M059J (cell line): ENCODE results near the gene COLQ. TPM values are rescaled to one million over a fixed set of nuclear protein-coding genes. Genes with fewer than 3 reads are reported as not detected.
"Not testable (repeated sequence)": the region's sequence is repeated elsewhere in the genome, so short reads cannot be mapped to it uniquely, and the experiment has no call there.

Experiments used
- DNase-seq: peaks from one replicate; pipeline ENCODE4 v3.0.0-alpha.2; 2012; ENCODE audit warnings: low read depth
- total RNA-seq: library from RNA; depleted of rRNA; stranded (reverse); fragments of >200 nt; shearing (Covaris generic); gene quantifications from 2 replicates; pipeline ENCODE4 v1.2.3, GENCODE V29; 2014

COLQ gene
- total RNA-seq, 1 experiment from 2014 or later: 0.27 TPM

DNA sequence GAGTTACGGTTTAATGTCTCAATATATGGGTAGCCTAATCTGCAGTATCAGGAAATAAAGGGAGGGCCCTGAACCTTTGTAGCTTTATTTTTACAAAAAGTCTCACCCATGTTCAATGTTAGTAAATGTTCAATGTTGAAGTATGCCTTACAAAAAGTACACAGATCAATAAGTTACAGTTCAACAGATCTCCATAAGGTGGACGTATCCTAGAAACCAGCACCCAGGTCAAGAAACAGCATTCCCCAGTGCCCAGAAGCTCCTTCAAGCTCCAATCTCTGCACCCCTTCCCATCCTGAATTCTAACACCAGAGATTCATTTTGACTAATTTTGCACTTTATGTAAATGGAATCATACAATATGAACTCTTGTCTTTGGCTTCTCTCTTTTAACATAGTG is 31.3 kb downstream of the COLQ start:
- no peak for DNase-seq

DNA sequence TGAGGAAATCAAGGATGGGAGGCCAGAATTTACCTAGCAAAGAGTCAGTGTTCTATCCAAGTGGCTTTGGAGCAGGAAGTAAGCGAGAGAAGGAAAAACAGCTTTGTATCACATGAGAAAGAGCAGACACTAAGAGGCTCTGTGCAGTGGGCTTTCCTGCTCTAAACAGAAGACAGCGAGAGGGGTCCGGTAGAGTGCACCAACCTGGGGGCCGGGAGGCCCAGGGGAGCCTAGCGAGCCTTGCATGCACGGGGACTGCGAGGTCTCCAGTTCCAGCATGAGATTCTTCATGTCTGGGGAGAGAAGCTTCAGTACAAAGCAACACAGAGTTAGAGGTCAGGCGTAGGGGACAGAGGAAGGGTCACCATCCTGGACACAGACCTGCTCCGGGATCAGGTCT is 33.5 kb downstream of the COLQ start:
- DNase-seq: no peak

DNA sequence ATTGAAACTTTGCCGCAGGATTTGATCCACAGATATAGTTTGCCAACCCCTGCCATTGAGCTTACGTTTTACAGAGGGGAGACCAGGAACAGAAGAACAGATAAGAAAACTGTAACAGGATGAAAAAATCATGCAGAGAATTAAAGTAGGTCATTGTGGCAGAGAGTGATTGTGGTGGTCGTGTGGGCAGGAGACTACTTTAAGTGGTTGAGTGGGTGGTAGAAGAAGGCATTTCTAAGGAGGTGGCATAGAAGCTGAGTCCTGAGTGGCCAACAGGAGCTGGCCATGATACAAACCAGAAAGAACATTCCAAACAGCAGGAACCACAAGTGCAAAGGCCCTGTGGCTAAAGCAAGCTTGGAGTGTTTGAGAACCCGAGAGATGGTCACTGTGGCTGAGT is 34.5 kb downstream of the COLQ start:
- no peak for DNase-seq

DNA sequence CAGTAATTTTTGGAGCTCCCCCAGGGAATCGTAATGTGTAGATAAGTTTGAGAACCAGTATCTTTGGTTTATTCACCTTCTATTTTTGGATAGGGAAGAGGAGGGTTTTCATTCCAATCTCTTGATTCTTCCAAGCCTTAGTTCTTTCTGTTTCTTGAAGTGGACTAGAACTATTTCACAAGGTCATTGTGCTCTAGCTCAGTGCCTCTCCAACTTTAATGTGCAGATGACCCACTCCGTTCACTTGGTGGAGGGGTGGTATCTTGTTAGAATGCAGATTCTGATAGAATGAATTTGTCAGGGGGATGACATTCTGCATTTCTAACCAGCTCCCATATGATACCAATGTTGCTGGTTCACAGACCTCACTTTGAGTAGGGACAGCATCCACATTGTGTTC is 35.5 kb downstream of the COLQ start:
- no peak for DNase-seq

DNA sequence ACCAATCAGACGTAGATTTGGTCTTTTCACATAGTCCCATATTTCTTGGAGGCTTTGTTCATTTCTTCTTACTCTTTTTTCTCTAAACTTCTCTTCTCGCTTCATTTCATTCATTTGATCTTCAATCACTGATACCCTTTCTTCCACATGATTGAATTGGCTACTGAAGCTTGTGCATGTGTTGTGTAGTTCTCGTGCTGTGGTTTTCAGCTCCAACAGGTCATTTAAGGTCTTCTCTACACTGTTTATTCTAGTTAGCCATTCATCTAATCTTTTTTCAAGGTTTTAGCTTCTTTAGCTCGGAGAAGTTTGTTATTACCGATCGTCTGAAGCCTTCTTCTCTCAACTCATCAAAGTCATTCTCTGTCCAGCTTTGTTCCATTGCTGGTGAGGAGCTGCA is 37.0 kb downstream of the COLQ start:
- not testable (repeated sequence) for DNase-seq

DNA sequence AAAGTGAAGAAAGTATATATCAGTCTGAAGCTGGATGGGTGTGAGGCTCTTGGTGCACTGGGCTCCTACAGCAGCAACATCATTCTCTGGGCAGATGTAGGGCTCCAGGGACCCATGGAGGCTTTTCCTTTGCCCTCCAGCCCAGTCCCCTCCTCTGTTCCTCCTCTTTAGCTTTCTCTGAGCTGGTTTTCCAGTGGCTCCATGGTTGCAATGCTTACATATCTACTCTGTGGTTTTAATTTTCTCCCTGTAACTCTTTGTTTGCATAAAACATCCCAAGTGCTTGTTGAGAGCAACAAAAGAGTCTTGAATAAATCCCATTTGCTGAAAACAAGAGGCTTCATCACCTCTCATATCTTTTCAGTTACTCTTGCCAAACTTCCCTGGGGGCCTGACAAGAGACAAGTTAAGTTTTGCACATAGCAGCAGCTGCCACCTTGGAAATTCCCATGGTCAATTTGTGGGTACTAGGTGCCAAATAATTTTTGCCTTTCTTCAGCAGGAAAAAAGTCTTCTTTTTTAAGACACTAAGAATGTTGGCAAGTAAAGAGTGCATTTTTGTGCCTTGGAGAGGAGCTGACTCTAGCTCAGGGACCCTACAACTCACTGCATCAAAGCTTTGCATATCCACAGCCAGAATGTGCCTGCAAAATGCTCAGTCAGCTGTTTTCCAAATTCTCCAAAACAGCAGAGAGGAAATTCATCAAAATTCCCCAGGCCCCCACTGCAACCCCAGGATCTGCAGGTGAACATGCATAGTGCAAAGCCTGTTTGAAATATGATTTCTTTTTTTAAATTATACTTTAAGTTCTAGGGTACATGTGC is 41.9 kb downstream of the COLQ start:
- no peak for DNase-seq

DNA sequence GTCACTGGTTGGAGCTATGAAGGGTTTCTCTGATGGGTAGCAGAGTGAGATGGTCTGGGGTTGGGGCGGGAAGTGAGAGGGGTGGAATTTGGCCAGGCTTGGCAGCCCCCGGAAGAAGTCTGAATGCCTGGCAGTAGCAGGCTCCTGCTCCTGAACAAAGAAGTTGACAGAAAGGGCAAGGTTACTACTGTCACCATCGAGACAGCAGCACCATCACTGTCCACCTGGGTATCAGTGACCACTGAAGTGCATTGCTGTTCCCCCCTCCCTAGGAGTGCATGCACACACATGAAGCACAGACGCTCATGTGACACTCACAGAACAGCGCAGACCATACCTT is 42.9 kb downstream of the COLQ start:
- DNase-seq: no peak

DNA sequence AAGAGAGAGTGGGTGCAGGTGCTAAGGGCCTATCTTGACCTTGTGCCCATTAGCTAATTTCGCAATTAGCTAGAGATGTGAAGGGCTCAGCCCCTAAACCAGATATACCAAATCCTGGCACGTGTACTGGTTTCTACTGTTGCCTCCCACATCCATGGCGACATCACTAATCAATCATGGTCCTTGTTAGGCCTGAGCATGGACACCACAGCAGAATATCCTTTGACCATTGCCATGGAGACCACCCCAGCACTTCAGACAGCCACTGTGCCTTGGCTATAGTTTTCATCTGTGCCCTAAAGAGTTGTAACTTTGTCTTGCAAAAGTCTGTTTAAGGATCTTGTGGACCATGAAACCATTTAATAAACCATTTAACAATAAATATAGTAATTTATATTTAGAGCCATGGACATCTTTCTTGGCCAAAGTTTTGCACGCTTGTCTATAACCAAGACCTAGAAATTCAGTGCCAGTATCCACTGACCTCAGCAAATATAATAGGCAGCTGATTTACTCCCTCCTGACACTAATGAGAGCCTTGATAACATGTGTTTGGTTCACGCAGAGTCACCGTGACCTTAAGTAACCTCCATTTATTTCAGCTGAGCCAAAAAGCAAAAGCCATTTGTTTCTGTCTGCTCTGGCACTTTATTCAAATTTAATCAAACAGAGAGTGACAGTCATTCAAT is 43.4 kb downstream of the COLQ start:
- DNase-seq: no peak

DNA sequence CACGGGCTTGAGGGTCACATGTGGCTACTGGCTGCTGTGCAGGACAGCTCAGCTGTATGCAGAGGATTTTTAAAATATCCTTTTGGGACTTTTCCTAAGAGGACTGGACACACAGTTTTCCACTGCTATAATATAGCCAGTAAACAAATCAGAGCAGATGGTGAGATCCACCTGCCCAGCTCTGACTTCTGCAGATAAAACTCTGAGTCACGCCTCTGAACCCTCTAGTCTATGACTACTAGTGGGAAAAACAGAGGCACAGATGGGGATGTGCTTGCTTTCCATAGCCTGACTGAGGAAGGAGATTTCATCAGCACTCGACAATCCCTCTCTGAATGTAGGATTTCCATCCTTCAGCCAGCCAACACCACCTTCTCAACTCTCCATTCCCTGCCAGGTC is 45.1 kb downstream of the COLQ start:
- DNase-seq: no peak

DNA sequence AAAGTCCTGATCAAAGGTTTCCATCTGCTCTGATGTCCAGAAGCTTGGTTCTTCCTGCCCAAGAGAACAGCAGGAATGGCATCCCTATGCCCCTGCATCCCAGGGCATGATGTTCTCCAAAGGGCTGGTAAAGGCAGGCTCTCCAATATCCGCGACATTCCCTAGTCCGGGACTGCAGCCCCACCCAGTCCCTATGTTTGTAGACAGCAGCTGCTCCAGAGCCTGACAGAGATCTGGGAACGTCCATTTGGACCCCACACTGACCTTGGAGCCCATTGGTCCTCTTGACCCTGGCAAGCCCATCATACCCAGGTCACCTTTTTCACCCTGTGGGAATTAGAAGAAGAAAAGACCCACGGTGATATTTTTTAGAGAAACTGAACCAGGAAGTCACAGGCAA is 46.3 kb downstream of the COLQ start:
- DNase-seq: no peak

DNA sequence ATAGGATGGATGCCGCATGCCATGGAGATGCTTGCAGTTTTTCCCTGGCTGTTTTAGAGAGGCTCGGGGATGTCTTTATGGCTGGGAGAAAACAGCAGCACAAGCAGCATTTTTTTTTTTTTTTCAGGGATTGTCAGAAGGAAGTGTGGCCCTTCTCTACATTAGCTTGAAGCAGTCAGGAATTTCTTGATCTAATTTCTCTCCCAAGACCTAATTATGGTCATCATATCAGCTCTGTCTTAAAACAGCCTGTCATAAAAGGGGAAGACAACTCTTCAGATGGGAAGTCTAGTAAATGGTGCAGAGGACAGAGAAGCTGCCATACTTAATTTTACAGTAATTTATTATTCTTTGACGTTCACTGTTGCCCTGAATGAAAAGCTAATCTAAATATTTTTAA is 49.6 kb downstream of the COLQ start:
- no peak for DNase-seq

DNA sequence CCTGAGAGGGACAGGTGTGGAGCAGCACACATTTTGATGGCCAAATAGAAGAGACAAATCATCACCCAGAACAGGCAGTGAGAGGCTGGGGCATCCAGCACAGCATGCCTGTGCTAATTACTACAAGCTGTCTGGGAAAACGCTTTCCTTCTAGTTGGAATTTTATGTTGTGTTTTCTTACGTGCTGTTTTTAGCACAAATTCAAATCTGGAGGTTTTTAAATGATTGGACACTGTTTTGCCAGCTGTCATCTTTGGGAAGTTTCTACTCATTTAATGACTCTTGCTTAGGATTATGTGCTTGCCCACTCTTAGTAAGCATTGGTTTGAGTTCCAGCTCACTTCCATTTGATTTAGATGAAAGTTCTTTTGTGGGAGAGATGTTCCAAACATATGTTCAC is 50.7 kb downstream of the COLQ start:
- no peak for DNase-seq

DNA sequence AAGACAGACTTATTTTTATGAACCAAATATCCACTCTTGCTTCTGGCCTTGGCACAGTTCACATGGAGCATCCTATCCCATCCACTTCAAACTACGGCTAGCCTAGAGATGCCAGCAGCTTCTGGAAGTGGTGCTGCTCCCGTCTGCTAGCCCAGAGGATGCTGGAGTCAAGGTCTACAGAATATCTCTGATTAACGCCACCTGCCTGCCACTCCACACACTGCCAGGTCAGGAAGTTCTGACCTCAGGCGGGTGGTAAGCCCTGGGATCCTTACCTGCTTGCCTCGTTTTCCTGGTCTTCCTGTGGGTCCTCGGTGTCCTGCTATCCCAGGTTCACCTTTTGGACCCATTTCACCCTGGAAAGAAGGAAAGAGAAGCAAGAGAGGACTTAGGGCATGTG is 51.2 kb downstream of the COLQ start:
- no peak for DNase-seq

DNA sequence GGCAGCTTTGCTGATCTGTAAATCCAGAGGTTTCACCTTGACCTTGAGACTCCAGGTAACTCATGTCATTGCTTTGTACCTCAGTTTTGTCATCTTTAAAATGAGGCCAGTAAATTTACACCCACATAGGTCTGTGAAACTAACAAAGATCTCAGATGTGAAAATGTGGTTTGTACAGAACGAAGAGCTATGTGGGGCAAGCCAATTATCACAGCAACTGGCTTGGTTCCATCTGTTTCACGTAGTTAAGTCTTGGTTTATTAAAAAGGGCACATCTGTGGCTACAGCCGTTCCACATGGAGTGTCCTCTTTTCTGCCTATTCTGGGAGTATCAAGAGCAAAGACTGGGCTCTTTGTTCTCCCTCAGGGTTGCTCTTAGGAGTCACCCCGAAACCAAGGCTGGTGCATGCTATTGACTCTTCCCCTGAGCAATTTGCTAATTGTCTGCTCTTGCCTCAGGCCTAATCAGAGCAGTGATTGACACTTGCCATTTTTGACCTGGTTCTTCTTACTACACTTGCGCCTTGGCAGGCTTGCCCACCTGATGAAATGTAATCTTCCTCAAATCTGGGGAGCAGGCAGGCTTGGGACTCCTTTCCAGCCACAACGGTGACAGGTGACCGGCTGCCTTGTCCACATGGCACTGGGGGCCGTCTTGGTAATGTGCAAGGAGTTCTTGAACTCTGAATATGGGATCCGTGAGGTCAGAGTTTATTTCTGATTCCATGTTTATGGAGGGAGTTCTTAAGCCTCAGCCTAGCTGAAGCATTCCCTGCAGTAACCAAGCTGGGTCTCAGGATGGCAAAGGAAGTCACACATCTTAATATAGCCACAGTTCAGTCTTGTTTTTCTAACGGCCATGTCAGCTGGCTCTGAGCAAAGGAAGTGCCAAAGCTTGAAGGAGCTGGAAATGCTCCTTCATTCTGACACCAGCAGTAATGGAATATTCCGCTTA is 54.0 kb downstream of the COLQ start:
- DNase-seq: no peak

DNA sequence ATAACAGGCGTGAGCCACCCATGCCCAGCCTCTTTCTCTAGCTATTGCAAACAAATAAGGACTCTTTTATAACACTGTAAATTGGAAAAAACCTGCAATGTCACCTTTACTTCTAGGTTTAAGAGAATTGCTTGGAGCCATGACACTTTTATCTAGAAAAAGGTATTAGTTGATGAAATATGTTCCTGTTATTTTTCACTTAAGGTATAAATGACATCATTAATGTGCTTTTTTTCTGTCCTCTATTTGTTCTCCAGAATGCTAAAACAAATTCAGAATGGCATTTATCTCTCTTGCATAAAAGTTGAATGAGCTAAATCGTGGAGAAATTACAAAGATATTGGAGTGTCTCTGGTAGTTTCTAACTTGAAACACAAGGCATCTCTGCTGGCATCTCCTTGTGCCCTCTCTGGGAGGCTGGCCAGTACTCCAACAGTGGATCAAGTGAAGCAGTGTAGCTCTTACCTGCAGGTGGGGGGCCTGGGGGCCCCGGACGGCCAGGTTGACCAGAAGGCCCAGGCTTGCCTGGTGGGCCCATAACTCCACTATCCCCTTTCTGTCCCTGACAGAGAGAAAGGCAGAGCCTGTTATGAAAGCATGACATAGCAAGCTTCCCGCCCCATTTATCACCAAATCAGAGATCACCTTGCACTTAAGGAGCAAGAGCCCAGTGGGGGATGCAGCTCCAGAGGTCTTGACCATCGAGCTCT is 55.5 kb downstream of the COLQ start:
- DNase-seq: no peak

DNA sequence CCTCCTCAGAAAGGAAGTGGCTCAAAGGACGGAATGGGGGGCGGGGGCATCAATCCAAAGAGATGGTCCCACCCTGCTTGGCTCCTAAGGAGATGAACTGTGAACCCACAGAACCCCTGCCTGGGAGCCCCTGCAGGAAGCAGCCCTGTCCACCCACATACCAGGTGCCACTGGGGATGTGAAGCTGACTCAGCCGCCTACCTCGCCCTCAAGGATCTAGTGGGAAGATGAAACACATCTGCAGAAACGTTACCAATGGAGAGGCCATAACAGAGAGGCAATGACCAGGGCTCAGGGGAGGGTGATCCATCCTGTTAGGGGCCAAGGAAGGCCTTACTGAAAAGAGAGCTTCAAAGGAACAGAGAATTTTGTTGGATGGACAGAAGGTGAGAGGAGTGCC is 59.1 kb downstream of the COLQ start:
- no peak for DNase-seq

DNA sequence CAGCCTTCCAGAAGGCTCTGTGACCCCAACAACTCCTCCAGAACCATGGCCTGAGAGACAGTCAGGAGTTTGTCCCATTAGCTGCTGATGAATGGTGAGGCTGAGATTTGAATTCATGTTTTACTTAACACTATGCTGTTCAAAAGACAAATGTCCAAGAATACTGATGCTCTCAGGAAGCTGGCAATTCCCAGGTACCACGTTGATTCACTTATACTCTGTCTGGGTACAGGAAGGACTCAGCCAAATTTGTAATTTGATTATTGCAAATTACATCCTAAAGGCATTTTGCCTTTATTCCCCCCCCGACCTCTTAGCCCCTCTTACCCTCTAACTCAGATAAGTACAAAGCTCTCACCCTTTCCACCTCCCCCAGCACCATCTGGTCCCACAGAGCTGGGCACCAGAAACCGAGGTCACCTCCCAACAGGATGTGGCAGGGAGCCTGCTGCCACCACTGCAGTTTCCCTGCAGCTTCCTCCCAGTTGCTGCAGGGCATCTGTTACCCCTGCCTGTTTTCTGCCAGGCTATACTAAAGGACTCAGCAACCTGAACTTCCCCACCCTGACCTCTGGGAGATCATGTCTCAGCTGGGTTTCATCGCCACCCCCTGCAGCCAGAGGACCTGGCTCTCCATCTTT is 60.5 kb downstream of the COLQ start:
- peak; percentile 8 for DNase-seq

DNA sequence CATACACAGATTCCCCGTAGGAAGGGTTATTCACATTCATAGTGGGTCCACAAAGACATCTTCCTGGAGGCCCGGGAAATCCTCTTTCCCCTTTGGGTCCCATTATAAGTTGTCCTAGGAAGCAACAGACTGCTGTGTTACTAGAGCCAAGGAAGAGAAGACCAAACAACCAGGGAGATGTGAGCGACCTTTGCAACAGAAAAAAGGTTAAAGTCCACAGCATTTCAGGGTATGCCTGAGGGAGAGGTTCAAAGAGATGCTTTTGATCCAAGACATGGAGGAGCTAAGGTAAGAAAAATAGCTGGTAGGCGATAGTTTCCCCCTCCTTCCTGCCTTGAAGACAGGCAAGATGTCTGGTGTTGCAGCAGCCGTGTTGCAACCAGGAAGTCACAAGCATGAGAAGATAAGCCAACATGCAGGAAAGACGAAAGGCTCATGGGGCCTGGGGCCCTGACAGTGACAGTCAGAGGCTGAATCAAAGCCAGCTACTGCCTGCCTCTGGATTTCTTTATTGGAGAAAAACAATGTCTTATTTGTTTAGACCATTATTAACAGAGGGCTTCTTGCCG is 63.2 kb downstream of the COLQ start:
- DNase-seq: no peak

DNA sequence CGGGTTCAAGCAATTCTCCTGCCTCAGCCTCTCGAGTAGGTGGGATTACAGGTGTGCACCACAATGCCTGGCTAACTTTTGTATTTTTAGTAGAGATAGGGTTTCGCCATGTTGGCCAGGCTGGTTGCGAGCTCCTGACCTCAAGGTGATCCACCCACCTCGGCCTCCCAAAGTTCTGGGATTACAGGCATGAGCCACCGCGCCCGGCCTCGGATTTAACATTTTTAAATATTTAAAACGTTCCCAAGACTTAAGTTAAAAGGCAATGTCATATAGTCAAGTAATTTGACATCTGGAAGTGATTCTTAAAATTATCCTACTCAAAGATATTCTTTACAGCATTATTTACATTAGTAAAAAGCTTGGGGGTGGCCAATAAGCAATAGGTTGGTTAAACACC is 64.6 kb downstream of the COLQ start:
- DNase-seq: not testable (repeated sequence)

DNA sequence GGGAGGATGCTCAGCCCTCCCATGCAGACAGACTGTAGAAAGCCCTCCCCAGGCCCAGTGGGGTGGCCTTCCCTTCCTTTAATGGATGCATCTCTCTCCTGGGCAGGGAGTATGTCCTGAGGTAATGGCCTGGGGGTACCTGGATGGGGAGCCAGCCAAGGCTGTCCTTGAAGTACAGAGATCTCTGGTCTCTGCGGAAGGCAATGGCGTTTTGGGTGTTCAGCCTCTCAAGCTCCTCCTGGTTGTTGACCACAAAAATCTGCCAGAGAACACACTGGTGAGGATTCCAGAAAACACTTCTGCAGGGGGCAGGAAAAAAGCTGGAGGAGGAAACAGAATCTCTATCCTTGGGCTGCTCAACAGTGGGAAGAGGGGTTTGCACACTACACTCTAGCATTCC is 65.2 kb downstream of the COLQ start:
- no peak for DNase-seq

DNA sequence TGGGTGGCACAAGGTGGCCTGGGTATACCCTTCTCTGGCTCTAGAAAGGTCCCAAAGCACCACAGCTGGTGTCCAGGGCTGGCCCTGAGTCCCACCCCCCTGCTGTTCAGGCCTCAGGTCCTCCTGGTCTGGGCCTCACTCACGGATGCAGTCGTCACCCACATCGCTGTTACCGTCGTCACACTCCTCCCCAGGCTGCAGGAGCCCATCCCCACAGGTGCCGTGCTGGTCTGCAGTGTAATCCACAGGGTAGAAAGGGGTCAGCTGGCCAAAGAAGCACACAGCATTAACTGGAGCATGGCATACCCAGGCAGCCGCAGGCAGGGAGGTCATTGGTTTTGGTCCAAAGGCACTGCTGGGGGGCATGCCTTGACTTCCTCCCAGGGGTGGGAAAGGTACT is 65.8 kb downstream of the COLQ start:
- no peak for DNase-seq
